ENCODE results near the gene PRAME.

DNA sequence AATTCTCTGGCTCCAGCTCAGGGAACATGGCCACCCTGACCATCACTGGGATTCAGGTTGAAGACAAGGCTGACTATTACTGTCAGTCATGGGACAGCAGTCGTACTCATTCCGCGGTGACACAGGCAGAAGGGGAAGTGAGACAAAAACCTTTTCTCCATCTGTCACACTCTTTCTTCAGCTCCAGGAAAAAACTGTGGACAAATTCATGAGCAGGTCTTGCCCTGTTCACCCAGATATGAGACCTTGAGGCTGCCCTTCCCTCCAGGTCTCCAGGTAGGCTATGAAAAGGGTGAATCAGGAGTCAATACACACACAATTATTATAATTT, 46.0 kb upstream of the PRAME start:
- TF ChIP-seq, protein P1, sequence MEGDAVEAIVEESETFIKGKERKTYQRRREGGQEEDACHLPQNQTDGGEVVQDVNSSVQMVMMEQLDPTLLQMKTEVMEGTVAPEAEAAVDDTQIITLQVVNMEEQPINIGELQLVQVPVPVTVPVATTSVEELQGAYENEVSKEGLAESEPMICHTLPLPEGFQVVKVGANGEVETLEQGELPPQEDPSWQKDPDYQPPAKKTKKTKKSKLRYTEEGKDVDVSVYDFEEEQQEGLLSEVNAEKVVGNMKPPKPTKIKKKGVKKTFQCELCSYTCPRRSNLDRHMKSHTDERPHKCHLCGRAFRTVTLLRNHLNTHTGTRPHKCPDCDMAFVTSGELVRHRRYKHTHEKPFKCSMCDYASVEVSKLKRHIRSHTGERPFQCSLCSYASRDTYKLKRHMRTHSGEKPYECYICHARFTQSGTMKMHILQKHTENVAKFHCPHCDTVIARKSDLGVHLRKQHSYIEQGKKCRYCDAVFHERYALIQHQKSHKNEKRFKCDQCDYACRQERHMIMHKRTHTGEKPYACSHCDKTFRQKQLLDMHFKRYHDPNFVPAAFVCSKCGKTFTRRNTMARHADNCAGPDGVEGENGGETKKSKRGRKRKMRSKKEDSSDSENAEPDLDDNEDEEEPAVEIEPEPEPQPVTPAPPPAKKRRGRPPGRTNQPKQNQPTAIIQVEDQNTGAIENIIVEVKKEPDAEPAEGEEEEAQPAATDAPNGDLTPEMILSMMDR (IDR thresholded peaks at IDR 0.05) = no peak
- no peak for TF ChIP-seq POLR2A (IDR thresholded peaks at IDR 0.05)

Measured in heart left ventricle (tissue), 13 donors.